ENCODE results near the gene EGFL8.
A peak's percentile ranks its signal among the peaks of the same experiment; 100 is the strongest.
"Not testable (repeated sequence)": the region's sequence is repeated elsewhere in the genome, so short reads cannot be mapped to it uniquely, and the experiment has no call there.

The EGFL8 gene

DNA sequence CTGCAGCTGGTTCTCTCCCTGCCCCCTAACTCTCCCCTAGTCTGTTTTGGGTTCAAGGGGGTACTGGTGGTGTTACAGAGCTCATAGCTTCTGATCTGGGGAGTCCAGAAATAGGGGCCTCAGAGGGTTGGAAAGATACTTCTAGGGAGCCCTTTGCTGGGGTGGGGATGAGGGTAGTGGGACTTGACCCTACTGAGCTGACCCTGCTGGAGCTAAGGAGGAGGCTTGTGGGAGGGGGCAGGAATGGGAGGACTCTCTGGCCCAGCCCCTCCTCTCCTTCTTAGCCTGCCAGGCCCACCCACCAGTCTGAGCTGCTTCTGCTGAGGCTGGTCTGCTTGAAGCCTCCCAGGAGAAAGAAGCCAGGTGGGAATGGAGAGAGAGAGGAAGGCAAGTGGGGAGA lies at the start of gene EGFL8:
Gene EGFL8, plus strand, starts transcription at position 301 of the 400 bp plus-strand sequence. CDS start 1,571 bp downstream, outside the sequence.
- DNase-seq = no peak

DNA sequence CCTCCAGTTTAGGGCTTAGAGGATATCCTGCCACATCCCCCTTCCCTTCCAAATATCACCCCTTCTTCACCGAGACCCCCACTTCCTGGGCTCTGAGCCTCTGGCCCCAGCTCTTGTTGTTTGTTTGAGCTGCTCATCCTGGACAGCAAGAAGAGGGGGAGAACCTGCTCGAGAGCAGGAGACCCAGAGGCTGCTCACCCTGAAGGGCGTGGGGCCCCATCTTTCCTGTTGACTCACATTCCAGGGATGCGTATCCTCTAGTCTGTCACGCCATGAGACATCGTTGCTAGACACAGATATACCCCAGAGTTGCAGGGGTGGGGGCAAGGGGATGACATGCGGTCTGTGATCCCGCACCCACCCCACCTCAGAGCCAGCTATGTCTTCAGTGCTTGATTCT lies 49.6 kb upstream of the EGFL8 start:
- no peak for DNase-seq

DNA sequence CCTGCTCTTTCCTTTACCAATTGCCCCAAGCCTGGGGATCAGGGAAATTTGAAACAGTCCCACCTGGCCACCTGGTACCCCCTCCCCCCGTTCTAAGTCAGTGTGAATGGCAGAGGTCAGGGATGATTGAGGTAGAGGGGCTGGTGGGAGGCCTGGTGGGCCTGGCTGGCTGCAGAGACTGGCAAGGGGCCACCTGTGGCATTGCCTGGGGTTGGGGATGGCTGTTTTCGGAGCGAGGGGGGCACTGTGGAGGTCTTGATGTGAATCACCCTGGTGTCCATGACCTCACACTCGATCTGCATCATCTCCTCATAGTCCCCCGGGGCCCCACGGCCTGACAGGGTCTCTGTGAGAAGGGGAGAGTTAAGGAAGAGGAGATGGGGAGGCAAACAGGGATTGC lies 48.8 kb upstream of the EGFL8 start:
- no peak for DNase-seq

DNA sequence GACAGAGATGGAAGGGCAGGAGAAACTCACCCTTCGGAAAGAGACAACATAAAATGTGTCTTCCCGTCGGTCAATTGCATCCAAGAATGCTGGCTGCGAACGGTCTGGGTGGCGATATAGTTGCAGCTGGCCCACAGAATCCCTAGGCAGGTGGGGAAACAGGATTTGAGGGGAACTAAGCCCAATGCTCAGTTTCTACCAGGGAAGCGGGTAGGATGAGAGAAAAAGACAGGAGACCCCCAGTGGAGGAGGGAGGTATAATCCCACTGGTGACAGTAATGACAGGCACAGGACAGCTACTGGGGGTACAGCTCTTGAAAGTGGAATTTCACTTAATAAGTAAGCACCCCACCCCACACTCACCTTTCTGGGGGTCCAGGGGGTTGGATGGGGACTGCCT lies 47.7 kb upstream of the EGFL8 start:
- DNase-seq = no peak

DNA sequence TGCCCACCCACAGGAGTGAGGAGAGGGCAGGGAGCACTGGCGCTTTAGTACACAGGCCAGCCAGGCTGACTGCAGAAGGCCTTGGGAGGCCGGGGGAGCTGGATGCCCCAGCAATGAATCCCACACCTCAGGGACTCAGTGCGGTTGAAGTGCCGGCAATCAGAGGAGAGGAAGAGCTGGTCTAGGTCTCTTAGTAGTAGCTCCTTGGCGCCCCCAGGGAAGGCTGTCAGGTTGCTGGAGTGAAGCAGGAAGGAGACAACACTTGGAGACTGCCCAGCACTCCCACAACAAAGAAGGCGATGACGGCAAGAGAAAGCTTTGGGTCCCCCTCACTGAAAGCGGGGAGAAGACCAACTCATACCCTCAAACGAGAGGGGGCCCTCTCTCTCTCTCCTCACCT lies 46.9 kb upstream of the EGFL8 start:
- no peak for DNase-seq

DNA sequence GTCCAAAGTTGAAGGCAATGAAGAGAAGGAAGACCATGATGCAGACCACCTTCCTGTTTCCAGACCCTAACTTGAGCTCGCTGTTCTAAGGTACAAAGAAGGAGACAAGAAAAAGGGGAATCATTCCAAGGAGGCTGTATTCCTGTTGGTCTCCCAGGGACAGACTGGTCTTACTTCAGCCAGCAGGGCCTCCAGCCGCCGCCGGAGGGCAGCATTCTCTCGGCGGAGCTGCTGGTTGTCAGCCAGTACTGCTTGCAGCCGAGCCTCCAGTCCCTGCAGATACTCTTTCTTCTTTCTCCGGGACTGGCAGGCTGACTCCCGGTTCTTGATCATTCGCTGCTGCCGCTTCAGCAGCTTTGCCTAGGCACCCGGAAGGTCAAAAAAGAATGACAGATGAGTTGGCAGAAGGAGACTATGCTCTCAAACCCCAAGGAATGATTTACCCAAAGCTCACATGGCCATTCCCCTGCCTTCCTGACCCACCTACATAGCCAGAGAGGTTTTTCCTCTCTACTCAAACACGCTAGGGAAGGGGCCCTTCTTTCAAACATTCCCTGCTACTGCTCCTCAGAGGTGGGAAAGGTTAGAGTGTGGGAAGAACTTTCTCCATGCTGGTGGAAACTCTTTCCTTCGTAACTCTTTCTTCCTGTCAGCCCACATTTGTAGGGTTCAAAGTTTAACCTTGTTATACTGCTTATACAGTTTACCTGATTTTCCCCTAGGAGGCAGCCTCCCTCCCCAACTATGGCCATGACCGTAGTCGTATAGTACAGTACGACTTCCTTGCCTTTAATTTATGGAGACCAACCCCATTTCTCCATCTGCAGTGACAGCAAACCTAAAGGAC lies 45.4 kb upstream of the EGFL8 start:
- peak; percentile 55 to 60 for DNase-seq

DNA sequence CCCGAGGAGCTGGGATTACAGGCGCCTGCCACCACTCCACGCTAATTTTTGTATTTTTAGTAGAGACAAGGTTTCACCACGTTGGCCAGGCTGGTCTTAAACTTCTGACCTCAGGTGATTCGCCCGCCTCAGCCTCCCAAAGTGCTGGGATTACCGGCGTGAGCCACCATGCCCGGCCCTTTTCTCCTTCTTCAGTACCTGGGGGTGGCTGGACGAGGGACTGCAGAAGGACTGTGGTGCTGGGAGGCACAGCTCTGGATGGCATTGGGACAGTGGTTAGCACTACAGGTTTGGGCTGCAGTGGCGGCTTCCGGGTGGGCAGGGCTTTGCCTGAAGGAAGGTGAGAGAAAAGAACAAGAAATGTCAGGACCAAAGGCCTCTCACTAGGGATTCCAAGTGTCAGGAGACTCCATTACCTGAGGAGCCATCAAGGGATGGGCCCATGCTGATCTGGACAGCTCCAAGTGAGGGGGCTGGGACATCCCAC lies 43.8 kb upstream of the EGFL8 start:
- no peak for DNase-seq

DNA sequence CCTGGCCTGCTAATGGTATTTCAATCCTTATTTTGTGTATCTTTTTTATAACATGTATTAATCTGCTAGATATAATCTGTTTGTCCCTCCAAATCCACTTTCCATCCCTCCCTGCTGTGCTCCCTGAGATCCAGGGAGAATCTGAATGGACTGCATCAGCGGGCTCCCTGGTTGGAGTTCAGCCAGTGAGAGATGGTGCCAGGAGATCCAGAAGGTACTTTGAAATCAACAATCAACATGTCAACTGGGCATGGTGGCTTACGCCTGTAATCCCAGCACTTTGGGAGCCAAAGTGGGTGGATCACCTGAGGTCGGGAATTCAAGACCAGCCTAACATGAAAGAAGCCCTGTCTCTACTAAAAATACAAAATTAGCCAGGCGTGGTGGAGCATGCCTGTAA lies 40.7 kb upstream of the EGFL8 start:
- no peak for DNase-seq

DNA sequence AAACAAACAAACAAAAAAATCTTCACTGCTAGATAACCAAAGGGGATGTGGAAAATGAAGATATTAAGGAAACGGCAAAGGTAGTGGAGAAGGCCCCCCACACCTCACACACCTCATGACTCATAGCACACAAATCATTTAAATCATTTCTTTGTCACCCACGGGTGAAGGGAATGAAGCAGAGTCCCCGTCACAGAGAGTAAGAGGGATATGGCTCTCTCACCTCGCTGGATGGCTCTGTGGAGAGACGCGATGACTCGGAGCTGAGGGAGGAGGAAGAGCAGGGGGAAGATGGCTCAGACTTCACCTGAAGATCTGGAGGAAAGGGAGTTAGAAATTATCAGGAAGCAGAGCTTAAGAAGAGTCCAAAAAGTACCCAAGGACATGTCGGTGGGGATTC lies 37.5 kb upstream of the EGFL8 start:
- DNase-seq = no peak

DNA sequence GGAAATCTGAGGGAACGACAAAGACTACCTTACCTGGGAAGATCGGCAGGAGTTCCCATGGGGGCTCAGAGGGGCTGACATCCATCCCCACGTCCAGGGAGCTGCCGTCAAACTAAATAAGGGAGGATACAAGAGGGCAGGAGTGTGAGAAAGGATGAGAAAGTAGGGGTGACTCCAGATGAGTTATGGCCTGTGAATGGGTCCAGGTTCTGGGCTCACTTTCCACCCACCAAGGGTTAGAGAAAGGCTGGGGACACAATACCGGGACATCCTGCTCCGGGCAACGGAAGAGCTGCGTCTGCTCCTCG lies 37.0 kb upstream of the EGFL8 start:
- DNase-seq = no peak

DNA sequence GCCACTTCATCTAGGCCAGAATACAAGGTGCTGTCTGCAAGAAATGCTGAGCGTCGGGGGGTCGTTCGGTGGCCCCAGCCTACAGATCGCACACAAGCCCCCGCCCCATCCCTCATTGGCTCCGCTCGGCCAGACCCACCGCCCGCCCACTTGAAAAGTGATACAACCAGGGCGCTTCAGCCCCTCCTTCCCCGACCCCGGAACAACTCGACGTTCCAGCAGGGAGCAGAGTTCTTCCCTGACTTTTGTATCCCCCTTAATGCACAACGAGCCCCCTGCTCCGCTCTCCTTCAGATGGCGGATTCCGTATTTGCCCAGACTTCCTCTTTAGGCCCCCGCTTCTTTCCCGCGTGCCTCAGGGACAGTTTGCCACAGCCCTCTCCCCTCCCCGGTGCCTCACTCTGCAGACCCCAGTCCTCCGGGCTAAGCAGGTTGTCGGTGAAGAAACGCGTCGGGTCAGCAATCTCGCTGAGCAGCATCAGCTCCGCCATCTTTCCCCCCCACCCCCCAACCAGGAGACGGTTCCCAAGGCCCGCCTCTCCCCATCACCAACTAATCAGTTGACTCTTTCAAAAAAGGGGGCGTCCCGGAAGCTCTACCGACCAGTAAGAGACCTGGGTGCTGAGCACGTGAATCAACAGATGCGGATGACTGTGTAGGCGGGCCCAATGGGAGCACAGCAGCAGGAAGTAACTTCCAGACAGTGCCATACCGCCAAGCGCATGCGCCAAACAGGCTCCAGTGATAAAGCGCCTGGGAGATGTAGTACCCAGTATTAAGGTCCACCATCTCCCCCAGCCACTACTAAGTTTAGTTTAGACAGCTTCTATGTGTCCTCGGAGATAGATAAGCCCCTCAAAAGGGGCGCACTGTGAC lies 36.4 kb upstream of the EGFL8 start, which contains the start of gene ATF6B:
Gene ATF6B, minus strand, starts transcription at position 530 of the 876 bp plus-strand sequence. Its CDS starts 39 bp downstream, at position 491.
- peak; percentile 96 to 99 for DNase-seq

DNA sequence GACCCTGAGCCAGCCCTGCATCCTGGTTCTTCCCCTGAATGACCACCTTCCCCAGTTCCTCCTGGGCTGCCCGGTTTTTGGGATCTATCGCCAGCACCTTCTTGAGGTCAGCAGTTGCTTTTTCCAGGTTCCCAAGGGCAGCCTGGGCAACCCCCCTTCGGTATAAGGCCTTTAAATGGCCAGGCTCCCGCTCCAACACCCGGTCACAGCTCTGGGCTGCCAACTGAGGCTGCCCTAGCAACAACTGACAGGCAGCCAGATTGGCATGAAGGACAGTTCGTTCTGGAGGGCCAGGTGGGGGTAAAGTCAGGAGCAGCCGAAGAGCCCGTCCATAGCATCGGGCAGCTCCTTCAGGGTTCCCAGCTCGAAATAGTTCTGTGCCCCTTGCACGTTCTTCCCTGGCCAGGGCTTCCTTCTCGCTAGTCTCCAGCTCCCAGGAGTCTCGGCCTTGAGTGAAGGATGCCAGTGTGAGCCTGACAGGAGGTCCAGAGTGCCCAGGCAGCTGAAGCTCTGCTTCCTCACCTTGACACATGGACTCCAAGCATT lies 35.6 kb upstream of the EGFL8 start:
- no peak for DNase-seq

DNA sequence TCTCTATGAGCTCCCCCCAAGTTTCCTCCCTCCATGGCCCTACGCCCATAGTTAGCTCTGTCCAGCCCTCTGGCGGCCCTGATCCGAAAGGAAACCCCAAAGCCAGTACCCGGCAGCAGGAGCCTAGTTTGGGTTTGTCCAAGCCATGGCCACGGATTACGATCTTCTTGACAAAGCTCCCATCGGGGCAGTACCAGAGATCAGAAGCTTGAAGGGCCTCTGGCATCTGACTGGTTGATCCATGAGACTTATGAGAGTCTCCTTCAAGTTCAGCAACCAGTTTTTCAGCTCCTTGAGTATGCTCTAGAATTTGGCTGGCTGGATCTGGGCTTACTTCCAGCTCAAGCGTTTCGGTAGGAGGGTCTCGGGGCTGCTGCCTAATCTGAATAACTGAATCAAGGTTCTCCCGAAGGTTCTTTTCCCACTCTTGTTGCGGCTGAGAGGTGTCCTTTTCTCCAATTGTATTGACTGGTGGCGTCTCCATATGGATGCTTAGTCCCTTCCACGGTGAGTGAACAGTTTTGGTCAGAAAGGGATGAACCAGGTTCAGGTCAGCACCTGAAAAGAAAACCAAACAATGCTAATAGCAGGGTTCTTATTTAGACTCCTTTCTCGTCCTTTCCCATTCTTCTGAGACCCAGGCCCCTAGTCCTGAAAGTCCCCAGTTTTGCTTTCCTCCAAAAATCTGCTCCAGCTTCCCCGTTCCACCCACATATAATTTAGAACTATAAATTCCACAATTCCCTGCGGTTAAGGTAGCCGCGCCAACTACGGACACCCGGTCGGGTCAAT lies 34.9 kb upstream of the EGFL8 start:
- DNase-seq = no peak

DNA sequence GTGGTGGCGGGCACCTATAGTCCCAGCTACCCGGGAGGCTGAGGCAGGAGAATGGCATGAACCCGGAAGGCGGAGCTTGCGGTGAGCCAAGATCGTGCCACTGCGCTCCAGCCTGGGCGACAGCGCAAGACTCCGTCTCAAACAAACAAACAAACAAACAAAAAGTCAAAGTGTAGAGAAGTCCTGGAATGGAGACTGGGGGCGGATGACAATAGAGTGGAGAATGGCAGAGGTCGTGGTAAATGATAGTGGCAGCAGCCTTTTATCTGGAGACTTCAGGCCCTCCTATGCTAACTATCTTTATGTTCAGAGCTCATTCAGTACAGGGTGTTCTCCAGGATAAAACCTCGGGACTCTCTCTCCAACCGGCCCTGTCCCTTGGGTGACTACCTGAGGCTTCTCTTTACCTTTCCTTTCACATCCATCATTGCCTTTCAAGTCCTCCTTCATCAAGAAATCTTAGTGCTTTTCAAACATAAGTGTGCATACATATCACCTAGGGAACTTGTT lies 32.9 kb upstream of the EGFL8 start:
- no peak for DNase-seq

DNA sequence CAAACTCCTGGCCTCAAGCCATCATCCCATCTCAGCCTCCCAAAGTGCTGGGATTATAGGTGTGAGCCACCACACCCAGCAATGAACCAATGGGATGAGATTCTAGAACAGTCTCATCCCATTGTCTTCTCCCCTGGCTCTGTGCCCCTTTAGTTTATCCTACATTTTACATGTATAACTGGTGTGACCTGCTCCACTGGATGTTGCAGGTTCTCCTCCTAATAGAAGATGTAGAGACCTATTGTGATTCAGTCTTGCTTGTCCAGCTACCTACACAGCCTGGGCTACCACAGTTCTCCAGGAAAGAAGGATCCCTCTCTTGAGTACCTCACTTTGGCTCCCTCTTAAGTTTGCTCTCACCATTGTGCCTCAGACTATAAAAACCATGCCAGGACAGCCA lies 32.3 kb upstream of the EGFL8 start:
- DNase-seq = no peak

DNA sequence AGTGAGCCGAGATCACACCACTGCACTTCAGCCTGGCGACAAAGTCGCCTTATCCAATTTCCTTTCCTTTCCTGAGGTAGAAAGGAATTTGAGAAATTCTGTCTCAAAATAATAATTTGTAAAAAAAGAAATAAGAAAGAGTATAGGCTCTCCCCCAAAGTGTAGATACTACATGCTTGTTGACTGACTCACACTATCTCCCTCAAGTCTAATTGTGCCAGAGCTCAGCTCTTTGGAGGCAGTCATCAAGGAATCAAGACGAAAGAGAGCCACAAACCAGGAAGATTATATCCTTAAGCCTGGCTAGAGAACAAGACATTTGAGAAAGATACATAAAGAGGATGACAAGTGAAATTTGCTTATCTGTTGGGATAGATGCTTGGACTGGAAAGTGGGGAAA lies 30.6 kb upstream of the EGFL8 start:
- no peak for DNase-seq

DNA sequence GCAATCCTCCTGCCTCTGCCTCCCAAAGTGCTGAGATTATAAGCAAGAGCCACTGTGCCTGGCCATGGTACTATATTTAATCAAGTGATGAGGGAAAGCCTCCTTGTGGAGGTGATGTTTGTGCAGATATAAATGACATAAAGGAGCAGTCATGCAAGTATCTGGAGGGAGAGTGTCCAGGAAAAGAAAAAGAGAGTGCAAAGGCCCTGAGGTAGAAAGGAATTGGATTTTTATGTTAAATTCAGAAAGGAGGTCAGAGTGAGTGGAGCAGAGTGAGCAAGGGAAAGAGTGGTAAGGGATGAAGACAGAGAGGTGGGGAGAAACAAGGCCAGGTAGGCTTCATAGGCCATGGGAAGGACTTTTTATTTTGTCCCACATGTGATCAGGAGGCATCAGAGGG lies 26.9 kb upstream of the EGFL8 start:
- DNase-seq = no peak

DNA sequence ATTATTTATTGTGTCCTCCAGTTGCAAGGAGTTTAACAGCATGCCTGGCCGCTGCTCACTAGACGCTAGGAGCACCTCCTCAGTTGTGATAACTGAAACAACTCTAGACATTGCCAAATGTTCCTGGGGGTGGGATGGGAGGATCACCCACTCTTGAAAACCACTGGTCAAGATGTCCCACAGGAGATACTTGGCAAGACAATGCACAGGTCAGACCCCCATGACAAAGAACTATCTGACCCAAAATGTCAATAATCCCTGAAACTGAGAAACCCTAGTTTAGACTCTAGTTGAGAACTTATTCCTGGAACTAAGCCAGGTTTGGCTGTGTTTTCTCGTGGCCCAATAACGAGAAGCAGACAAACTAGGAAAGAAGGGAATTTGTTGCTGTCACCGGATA lies 24.8 kb upstream of the EGFL8 start:
- DNase-seq = no peak

DNA sequence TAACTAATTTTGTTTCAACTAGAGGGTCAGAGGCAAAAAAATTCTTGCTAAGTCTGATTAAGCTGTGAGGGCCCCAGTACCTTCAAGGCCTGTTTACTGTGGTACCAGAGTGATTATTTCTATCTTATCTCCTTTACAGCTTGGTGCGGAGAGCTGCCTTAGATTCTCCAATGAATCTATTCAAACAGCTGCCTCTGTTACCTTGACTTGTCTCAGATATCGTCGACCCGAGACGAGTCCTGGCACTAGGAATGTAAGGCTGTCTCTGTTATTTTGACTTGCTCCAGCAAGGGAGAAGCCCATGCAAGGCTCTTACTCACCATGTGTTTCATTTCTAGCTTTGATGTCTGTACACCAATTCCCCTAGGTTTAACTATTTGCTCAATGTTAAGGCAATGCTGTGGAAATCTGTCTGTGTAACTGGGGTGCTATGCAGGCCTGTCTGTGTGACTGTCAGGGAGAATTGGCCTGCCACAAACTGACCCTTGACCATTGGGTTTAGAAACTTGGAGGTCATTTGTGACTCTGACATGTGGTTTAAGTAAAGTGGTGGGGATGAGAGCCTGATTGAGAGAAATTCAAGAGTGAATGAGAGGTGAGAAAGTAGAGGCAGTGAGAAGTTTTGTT lies 23.9 kb upstream of the EGFL8 start:
- DNase-seq = no peak

DNA sequence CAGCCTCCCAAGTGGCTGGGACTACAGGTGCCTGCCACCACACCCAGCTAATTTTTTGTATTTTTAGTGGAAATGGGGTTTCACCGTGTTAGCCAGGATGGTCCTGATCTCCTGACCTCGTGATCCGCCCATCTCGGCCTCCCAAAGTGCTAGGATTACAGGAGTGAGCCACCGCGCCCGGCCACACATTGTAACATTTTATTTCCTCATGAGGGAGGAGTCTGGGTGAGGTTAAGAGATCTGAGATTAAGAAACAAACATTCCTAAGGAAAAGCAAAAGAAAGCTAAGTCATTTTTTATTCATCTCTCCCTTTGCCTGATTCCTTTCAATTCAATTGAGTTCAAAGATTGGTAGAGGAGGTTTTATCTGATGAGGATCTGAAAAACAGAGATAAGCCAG lies 20.2 kb upstream of the EGFL8 start:
- DNase-seq = not testable (repeated sequence)

DNA sequence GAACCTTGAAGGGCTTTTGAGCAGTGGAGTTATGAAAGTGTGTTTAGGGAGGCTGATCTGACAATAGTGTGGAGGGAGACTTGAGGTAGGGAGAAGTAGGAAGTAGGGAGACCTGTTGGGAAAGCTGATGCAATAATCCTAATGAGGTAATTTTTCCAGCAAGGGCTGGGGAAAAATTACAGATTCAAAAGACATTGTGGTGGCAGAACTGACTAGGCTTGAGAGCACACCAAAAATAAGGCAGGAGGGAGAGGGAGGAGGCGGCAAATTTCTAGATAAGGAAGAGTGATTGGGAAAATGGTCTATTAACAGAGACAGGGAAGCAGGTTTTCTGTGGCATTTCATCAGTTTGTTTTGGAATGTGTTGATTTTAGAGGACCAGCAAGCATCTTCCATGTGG lies 18.1 kb upstream of the EGFL8 start:
- no peak for DNase-seq

DNA sequence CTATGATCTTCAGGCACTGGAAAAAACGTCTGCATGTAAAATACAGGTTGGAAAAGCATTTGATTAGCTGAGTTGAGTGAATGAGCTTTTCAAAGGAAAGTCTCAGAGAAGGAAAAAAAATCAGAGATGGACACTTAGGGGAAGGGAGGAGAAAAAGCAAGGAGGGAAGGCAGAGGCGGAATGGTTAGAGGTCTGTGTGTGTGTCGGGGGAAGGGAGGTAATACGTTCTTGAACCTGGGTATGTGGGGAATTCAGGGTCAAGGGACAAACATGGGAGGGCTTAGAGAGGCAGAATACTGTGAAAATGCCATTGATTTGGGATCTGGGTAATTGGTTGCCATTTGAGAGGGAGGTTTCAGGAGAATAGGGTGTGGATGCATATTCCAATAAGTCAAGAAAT lies 17.7 kb upstream of the EGFL8 start:
- DNase-seq = no peak
